Measurements from ENCODE around the gene FANCB. TPM values are rescaled to one million over a fixed set of nuclear protein-coding genes. Genes with fewer than 3 reads are reported as not detected.

FANCB gene
- total RNA-seq, 1 experiment from 2014 or later, result 2.7 TPM

- ChIA-PET CTCF (no interaction called here), POLR2A (interaction anchor here (0.6 kb wide), 1 partner anchor 872 kb away, joined by 5 read pairs; no protein-coding TSS in a partner anchor)
- H3K27ac Mint-ChIP-seq (ENCODE audit: low read depth, unreplicated experiment), result no peak overlapping the region
- H3K4me3 Mint-ChIP-seq (ENCODE audit: unreplicated experiment), result no peak overlapping the region
- no peaks in the 10 kb centered on the region for H3K4me1 Mint-ChIP-seq (ENCODE audit: insufficient read depth, unreplicated experiment)
- peaks cover 40% of the 10 kb centered on the region for H3K27me3 Mint-ChIP-seq (ENCODE audit: insufficient read depth, unreplicated experiment)
- TF ChIP-seq CTCF (IDR thresholded peaks at IDR 0.05; ENCODE audit: unreplicated experiment), result no peak
- DNase-seq (ENCODE audit: unreplicated experiment), result no peak
- no peaks in the 10 kb centered on the region for H3K9me3 Mint-ChIP-seq (ENCODE audit: unreplicated experiment)
- BruUV-seq (replicated peaks), result no TSS peak
- intact Hi-C loops (cut with micrococcal nuclease), result no loop called here
- H3K36me3 Mint-ChIP-seq (ENCODE audit: insufficient read depth, unreplicated experiment), result peaks cover 21% of the 10 kb centered on the region
Observed at GRCh38 chrX:14916017-14916674, 43.3 kb upstream of the FANCB start.

GRCh38 chrX:14915596-14915995, 42.7 kb upstream of the FANCB start:
- ChIA-PET CTCF (no interaction called here), POLR2A (interaction anchor here (0.6 kb wide), 1 partner anchor 872 kb away, joined by 5 read pairs; no protein-coding TSS in a partner anchor)
- Mint-ChIP-seq H3K27me3 (ENCODE audit: insufficient read depth, unreplicated experiment) (peaks cover 36% of the 10 kb centered on the region), H3K9me3 (ENCODE audit: unreplicated experiment) (no peaks in the 10 kb centered on the region), H3K4me3 (ENCODE audit: unreplicated experiment) (no peak overlapping the region), H3K36me3 (ENCODE audit: insufficient read depth, unreplicated experiment) (peaks cover 26% of the 10 kb centered on the region), H3K4me1 (ENCODE audit: insufficient read depth, unreplicated experiment) (no peaks in the 10 kb centered on the region), H3K27ac (ENCODE audit: low read depth, unreplicated experiment) (no peak overlapping the region)
- intact Hi-C loops (cut with micrococcal nuclease), result no loop called here
- DNase-seq (ENCODE audit: unreplicated experiment), result no peak
- no peak for TF ChIP-seq CTCF (IDR thresholded peaks at IDR 0.05; ENCODE audit: unreplicated experiment)
- no TSS peak for BruUV-seq (replicated peaks)

- no peak for DNase-seq (ENCODE audit: unreplicated experiment)
- Mint-ChIP-seq H3K27me3 (ENCODE audit: insufficient read depth, unreplicated experiment) (peaks cover 50% of the 10 kb centered on the region), H3K36me3 (ENCODE audit: insufficient read depth, unreplicated experiment) (peaks cover 30% of the 10 kb centered on the region), H3K4me3 (ENCODE audit: unreplicated experiment) (no peak overlapping the region), H3K9me3 (ENCODE audit: unreplicated experiment) (no peaks in the 10 kb centered on the region), H3K4me1 (ENCODE audit: insufficient read depth, unreplicated experiment) (no peaks in the 10 kb centered on the region), H3K27ac (ENCODE audit: low read depth, unreplicated experiment) (no peak overlapping the region)
- BruUV-seq (replicated peaks), result no TSS peak
- ChIA-PET POLR2A (interaction anchor here (0.7 kb wide), 1 partner anchor 902 kb away, joined by 3 read pairs; no protein-coding TSS in a partner anchor), CTCF (interaction anchor here (0.6 kb wide), 1 partner anchor 1162 kb away, joined by 3 read pairs; no protein-coding TSS in a partner anchor)
- intact Hi-C loops (cut with micrococcal nuclease), result no loop called here
- TF ChIP-seq CTCF (IDR thresholded peaks at IDR 0.05; ENCODE audit: unreplicated experiment), result no peak
Observed at GRCh38 chrX:14913241-14913640, 40.4 kb upstream of the FANCB start.

- H3K4me3 Mint-ChIP-seq (ENCODE audit: unreplicated experiment), result no peak overlapping the region
- no peak for TF ChIP-seq CTCF (IDR thresholded peaks at IDR 0.05; ENCODE audit: unreplicated experiment)
- H3K4me1 Mint-ChIP-seq (ENCODE audit: insufficient read depth, unreplicated experiment), result no peaks in the 10 kb centered on the region
- no peaks in the 10 kb centered on the region for H3K9me3 Mint-ChIP-seq (ENCODE audit: unreplicated experiment)
- intact Hi-C loops (cut with micrococcal nuclease), result no loop called here
- POLR2A ChIA-PET, result no interaction called here
- H3K27me3 Mint-ChIP-seq (ENCODE audit: insufficient read depth, unreplicated experiment), result peaks cover 7% of the 10 kb centered on the region
- H3K36me3 Mint-ChIP-seq (ENCODE audit: insufficient read depth, unreplicated experiment), result peaks cover 11% of the 10 kb centered on the region
- H3K27ac Mint-ChIP-seq (ENCODE audit: low read depth, unreplicated experiment), result no peak overlapping the region
- no peak for DNase-seq (ENCODE audit: unreplicated experiment)
- CTCF ChIA-PET, result no interaction called here
- no TSS peak for BruUV-seq (replicated peaks)
Observed at GRCh38 chrX:14903891-14904290, 31.0 kb upstream of the FANCB start.
